Measurements from ENCODE around the gene HOMER3. TPM values are rescaled to one million over a fixed set of nuclear protein-coding genes. Genes with fewer than 3 reads are reported as not detected.
"Not testable (repeated sequence)": the region's sequence is repeated elsewhere in the genome, so short reads cannot be mapped to it uniquely, and the experiment has no call there.

HOMER3 gene
- total RNA-seq, 3 donors from 2014 or later, result 34.2 to 62.6 (median 56.6) TPM

DNA sequence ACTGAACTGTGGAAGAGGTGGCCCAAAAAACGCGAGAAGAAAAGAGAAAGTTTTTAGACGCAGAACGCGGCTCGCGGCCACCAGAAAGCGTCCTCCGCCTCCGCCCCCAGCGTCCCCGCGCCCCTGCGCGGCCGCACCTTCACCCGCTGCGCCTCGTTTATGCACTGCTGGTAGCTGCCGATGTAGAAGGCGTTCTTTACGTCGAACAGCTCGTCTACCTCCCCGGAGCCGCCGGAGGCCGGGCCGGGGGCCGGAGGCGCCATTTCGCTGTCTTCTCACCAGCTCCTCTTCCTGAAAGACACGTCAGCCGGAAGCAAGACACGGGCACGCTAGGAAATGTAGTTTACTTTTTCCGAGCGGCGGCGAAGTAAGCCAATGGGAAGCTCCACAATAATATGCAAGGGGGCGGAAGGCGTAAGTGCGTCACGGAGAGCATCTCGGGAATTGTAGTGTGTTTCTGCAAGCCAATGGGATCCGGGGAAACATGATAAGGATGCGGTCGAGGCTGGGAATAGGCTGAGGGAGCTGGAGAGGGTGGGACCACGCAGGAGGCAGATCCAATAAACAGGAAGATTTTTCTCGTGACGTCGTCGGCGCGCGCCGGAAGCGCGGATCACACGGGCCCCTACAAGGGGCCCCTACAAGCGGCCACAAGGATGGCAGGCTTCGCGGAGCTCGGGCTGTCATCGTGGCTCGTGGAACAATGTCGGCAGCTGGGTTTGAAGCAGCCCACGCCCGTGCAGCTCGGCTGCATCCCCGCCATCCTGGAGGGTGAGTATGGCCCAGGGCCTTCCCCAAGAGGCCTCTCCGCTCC lies 21.7 kb downstream of the HOMER3 start, which contains the start of the genes COPE and DDX49:
TSS of gene COPE (minus strand) at position 302 of the 814 bp plus-strand sequence. CDS start at position 263, 39 bp downstream.
TSS of gene DDX49 (plus strand) at position 630 of the 814 bp plus-strand sequence. CDS start at position 657, 27 bp downstream.
- TF ChIP-seq POLR2A (IDR thresholded peaks at IDR 0.05) (peak; percentile 89), CTCF (IDR thresholded peaks at IDR 0.05) (no peak), POLR2AphosphoS5 (IDR thresholded peaks at IDR 0.05) (peak; percentile 81 to 94 (median 85))
- no peaks in the 10 kb centered on the region for H3K36me3 ChIP-seq
- H3K9me3 ChIP-seq, result no peaks in the 10 kb centered on the region
- DNase-seq (ENCODE audit: low spot score in 2 of 2), result peak; percentile 96 to 100
- H3K27me3 ChIP-seq, result no peaks in the 10 kb centered on the region
- H3K27ac ChIP-seq, result peak within 1 kb of the TSS; percentile 91 to 93
- peak within 1 kb of the TSS; percentile 77 to 98 (median 93) for H3K4me3 ChIP-seq
- H3K4me1 ChIP-seq, result peaks cover 8% of the 10 kb centered on the region in 2 donors
- intact Hi-C loops (cut with DNase I; ENCODE audit: low total_unique reads), result no loop called here

GRCh38 chr19:18917593-18917992 lies 23.4 kb downstream of the HOMER3 start:
- H3K4me1 ChIP-seq; H3K36me3 ChIP-seq; H3K9me3 ChIP-seq; H3K27ac ChIP-seq; DNase-seq (ENCODE audit: low spot score in 2 of 2); H3K27me3 ChIP-seq; H3K4me3 ChIP-seq; intact Hi-C loops (cut with DNase I; ENCODE audit: low total_unique reads): not testable (repeated sequence)

DNA sequence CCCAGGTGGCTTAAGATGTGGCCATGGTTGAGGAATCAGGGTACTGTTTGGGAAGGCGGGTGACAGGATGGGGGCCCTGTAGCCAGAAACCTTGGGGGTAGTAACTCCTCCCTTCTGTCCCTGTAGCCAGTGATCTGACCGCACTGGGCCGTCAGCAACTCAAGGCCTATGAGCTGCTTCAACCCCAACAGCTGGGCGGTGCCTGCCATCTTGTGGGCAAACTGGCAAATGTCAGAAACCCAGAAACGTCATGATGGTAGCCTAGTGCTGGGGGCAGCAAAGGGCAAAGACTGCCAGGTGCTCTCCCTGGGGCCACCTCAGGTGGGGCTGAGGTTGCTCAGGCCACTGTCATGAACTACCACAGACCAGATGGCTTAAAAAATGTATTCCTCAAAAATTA lies 25.4 kb downstream of the HOMER3 start:
- intact Hi-C loops (cut with DNase I; ENCODE audit: low total_unique reads), result no loop called here
- H3K27me3 ChIP-seq, result no peaks in the 10 kb centered on the region
- TF ChIP-seq POLR2A (IDR thresholded peaks at IDR 0.05) (no peak), CTCF (IDR thresholded peaks at IDR 0.05) (peak in 1 of 3 donors; percentile 20)
- no peaks in the 10 kb centered on the region for H3K36me3 ChIP-seq
- peaks cover 6 to 7% of the 10 kb centered on the region in 2 donors for H3K4me1 ChIP-seq
- no peak overlapping the region for H3K4me3 ChIP-seq
- no peak for DNase-seq (ENCODE audit: low spot score in 2 of 2)
- H3K9me3 ChIP-seq, result no peaks in the 10 kb centered on the region
- H3K27ac ChIP-seq, result no peak overlapping the region

DNA sequence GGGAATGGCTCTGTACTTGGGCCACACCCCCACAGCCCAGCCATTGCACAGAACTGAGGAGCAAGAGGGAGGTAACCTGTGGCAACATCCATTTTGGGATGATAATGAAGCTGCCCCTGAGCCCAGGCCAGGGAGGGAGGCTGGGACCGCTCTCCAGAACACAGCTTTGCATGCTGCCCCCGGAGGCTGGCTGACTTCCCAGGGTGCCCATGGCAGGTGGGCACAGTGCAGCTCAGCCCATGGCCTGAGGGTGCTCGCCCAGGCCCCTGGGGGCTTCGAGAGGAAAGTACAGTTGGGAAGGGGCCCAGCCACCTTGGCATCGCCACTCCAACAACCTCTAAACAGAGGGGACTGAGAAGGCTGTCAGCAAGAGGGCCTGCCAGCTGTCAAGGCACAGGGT lies 27.6 kb downstream of the HOMER3 start:
- no peak overlapping the region for H3K27ac ChIP-seq
- no peaks in the 10 kb centered on the region for H3K4me1 ChIP-seq
- no peaks in the 10 kb centered on the region for H3K9me3 ChIP-seq
- no peaks in the 10 kb centered on the region for H3K36me3 ChIP-seq
- H3K27me3 ChIP-seq, result no peaks in the 10 kb centered on the region
- H3K4me3 ChIP-seq, result no peak overlapping the region
- no peak for DNase-seq (ENCODE audit: low spot score in 2 of 2)
- intact Hi-C loops (cut with DNase I; ENCODE audit: low total_unique reads), result no loop called here
- TF ChIP-seq CTCF (IDR thresholded peaks at IDR 0.05) (no peak), POLR2A (IDR thresholded peaks at IDR 0.05) (no peak), POLR2AphosphoS5 (IDR thresholded peaks at IDR 0.05) (no peak)

- no peaks in the 10 kb centered on the region for H3K4me1 ChIP-seq
- no peak for DNase-seq (ENCODE audit: low spot score in 2 of 2)
- TF ChIP-seq POLR2AphosphoS5 (IDR thresholded peaks at IDR 0.05) (no peak), CTCF (IDR thresholded peaks at IDR 0.05) (no peak), POLR2A (IDR thresholded peaks at IDR 0.05) (no peak)
- no peak overlapping the region for H3K27ac ChIP-seq
- no peaks in the 10 kb centered on the region for H3K36me3 ChIP-seq
- H3K4me3 ChIP-seq, result no peak overlapping the region
- H3K27me3 ChIP-seq, result no peaks in the 10 kb centered on the region
- intact Hi-C loops (cut with DNase I; ENCODE audit: low total_unique reads), result no loop called here
- no peaks in the 10 kb centered on the region for H3K9me3 ChIP-seq
Observed at GRCh38 chr19:18912933-18913332, 28.1 kb downstream of the HOMER3 start.

Data from breast epithelium (tissue), 4 donors.